ENCODE results near the gene MRM2.
A peak's percentile ranks its signal among the peaks of the same experiment; 100 is the strongest.

The MRM2 gene

GRCh38 chr7:2220030-2220429, 22.0 kb downstream of the MRM2 start:
- DNase-seq = no peak

DNA sequence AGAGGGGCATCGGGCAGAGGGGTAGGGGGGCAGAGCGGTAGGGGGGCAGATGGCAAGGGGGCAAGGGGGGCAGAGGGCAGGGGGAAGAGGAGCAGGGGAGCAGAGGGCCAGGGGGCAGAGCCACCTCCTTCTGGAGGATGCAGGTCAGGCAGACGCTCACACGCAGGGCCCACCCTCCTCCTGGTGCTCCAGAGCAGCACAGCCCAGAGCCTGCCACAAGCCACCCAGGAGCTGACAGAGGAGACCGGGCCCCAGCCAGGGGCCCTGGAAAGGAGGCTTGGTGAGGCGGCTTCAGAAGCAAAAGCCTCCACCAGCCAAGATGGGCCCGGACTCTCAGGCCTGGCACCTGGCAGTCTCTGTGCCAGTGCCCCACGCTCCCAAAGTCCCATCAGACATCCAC, 22.4 kb downstream of the MRM2 start:
- no peak for DNase-seq

GRCh38 chr7:2219136-2219535, 22.9 kb downstream of the MRM2 start:
- no peak for DNase-seq

- DNase-seq = no peak
Measured at GRCh38 chr7:2218444-2218785, 23.6 kb downstream of the MRM2 start.

DNA sequence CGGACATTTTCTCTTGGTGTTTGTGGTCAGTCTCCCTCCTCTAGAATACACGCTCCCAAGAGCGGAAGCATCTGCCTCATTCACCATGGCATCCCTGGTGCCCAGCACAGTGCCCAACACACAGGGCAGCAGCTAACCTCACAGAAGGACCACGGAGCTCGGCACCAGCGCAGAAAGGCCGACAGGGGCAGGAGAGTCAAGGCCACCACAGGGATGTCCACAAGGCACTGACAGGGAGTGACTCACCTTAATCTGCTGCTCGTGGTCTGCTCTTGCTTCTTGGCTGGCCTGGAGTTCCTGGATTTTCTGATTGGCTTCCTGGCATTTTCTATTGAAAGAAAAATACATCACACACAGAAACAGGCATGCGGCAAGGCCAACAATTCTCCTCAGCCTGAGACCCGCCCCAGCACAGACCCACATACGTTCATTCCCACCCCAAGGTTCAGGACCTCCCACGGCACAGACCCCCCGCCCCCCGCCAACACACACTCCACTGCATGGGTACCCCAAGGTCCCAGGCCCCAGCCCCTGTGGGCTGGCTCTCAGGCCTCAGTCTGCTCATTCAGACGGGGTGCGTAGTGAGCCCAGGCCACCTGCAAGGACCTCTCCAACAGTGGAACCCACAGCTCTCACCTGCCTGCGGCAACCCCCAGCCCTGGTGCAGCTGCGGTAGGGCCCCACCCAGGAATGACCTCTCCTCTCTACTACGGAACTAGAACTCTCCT, 24.1 kb downstream of the MRM2 start:
- no peak for DNase-seq

GRCh38 chr7:2217206-2217605, 24.8 kb downstream of the MRM2 start:
- DNase-seq = no peak

- no peak for DNase-seq
Measured at GRCh38 chr7:2215851-2216250, 26.2 kb downstream of the MRM2 start.

- DNase-seq = no peak
Measured at GRCh38 chr7:2214636-2215035, 27.4 kb downstream of the MRM2 start.

DNA sequence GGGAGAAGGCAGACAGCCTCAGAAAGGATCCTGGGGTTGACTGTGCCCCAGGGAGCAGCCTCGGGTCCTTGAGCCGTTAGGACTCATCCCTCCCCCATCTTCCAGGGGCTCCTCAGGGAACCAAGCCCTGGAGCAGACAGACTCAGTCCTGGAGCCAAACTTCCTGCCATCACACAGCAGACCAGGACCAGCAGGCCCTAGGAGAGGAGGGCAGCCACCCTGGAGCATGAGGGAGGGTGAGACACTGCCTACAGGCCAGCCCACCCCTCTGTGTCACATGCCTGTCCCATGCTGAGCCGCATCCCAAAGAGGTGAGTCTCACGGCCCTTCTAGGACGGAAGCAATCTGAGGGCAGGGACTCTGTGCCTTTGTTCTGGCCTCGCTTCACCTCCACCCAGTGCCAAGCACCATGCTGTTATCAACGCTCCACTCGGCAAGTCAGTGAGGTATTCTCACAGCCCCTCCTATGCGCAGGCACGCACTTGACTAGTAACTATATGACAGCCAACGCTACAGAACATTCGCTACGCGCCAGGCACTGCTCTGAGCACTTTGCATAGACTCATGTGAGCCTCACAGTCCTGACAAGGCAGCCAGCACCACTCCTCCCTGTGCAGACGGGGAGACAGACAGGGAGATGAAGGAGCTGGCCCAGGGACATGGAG, 28.3 kb downstream of the MRM2 start:
- no peak for DNase-seq

GRCh38 chr7:2212906-2213305, 29.1 kb downstream of the MRM2 start:
- no peak for DNase-seq

DNA sequence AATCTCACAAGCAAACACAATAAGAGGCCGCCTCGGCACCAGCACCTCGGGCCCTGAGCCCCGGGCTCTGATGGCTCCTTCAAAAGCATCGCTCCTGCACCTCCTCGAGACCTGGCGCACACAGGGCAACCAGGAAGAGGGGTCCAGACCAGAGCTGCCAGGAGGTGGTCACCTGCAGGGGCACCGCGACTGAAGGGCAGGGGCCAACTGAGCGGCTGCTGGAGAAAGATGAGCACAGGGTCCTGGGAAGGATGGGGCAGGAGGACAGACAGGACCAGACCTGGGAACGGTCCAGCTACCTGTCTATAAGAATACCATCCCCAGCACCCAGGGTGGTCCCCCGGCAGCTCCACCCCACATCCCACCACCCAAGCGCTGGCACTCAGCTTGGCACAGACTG, 30.1 kb downstream of the MRM2 start:
- no peak for DNase-seq

DNA sequence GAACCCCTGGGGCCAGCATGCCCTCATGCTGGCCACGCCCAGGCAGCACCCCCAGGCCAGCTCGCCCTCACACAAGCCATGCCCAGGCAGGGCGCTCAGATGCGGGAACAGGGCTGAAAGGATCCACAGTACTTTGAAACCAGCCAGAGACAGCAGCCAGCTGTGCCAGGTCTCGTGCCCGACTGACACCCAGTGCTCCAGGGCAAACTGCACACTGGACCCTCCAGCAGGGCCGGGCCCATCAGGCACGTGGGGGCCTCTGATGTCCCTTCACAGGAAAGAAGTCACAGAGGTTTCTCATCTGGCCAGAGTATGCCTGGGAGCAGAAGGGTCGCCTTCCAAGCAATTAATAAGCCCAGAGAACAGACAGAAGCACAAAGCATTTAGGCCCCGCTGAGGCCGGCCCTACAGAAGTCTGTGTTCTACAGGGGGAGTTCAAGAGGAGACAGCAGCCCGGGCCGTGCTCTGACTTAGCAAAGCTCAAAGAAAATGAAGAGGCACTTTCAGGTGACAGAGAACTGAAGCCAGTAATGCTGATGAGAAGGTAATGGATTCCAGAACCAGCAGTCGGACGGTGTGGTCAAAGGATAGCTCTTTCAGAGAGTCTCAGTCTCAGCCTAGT, 30.6 kb downstream of the MRM2 start:
- no peak for DNase-seq

DNA sequence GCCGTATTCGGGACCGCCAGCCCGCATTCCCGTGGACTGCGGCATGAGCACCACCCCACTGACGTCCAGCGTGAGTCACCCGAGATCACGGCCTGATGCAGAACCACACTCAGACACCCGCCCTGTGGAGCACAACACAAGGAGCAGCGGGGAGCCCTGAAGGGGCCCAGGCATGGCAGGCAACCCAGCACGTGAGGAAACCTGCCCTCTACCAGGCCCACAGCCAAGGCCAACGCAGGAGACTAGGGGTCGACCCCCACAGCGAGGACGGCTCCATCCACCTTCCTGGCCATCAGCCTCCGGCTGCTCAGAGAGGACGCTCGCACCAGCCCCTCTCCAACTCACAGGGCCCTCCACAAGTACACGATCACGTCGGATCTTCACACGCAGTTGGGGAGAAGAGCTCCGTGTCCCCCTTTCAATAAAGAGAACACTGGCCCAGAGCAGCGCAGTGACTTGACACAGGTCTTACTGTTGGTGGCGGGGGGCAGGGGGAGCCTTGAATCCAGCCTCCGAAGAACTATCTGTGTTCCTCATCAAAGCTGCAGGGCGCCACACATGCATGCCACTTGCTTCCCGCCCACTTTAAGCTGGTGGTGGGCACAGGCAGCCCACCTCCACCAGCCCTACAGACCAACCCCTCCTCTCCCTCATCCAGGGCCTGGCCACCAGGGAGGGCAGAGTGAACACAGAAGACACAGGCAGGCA, 31.3 kb downstream of the MRM2 start:
- DNase-seq = no peak

DNA sequence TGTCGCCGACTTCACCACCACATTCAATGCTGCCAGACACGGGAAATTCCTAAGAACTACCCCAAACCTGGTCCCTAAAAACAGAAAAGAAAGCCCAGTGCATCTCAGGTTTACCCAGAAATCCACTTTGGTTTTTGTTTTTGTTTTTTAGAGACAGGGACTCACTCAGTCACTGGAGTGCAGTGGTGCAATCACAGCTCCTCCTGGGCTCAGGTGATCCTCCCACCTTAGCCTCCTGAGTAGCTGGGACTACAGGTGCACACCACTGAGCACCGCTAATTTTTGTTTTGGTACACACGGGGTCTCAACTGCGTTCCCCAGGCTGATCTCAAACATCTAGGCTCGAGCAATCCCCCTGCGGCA, 32.1 kb downstream of the MRM2 start:
- no peak for DNase-seq

DNA sequence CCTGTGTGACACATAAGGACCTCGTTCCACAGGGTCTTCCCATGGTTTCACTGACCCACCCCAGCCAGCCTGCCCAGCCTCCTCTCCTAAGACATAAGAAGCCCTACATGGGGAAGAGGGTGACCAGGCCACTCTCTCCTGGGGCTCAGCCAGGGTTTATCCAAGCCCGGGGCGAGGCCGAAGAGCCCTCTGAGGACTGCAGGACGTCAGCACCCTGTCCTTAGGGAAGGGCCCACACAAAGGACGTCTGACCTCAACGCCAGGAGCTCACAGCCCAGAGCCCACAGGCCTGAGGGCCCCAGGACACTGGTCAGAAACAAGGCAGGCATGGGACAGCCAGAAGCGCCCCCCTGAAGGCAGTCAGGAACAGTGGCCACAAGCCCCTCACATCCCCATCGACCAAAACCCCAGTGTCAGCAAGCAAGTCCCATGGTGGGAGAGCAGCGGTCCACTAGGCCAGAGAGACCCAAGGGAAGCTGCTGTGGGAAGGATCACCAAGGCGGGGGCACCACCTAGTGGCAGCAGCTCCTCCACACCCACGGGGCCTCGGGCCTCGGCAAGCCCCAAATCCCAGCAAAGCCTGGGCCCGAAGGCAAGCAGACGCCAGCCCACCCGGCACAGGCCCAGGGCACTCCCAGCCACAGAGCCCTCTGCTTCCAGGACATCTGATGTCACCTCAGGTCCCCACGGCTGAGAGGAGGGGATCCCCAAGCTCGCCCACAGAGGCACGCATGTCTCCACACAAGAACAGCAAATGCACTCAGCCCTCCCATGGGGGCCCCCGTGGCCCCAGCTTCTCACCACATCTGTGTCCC, 32.7 kb downstream of the MRM2 start:
- DNase-seq = no peak

DNA sequence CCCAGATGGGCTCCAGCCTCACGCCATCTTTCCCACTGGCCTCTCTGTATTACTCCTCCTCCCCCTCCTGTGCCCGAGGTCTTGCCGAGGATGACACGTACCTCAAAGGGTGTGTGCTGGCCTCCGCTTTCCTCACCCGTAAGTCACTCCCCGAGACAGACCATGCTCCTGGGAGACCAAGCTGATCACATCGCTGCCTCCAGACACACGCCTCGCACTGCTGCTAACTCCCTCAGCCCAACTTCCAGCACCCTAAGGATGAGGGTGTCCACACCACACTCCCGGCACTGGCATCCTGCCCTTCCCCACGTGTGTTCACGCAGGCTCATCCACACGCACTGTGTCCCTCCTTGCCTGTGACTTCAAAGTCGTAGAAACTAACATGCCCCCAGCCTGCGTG, 33.3 kb downstream of the MRM2 start:
- DNase-seq = no peak

DNA sequence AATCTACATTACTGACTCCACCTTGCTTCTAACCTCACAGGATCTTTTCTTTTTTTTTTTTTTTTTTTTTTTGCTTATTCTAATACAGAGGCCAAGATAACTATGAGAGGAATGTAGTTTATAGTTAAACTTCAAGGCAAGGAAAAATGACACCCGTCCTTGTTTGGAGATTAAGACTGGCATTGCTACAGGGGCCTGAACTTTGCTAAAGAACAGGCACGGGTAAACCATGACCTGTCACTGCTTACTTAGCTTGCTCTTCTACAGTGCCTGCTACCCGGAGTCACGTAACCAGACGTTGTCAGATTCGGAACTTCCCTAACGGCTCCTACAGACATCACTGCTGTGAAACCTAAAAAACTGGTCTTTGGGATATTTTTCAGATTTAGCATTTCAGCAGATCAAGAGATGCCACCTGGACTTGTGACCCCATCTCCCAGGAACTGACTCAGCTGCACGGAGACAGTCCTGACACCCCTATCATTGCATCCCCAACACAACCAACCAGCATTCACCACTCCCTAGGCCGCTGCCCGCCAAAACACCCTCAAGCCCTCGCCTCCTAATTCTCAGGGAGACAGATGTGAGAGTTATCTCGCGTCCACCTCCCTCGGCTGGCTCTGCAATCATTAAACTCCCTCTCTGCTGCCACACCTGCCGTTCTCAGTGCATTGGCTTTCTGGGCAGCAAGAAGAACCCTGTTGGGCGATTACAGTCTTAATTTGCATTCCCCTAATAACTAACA, 36.8 kb downstream of the MRM2 start:
- DNase-seq = no peak

DNA sequence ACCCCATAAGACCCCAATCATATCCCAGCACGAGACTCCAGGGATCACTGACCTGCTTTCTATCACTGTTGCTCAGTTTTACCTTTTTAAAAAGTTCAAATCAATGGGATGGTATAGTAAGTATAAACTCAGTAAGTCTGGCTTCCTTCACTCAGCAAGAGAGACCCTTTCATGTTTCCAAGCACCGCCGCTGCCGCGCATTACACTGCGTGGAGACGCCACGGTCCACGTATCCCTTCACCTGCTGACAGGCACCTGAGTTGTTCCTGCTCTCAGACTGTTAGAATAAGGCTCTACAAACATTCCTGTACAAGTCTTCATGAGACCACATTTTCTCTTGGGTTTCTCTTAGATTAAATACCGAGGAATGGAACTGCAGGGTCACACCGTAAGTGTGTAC, 37.6 kb downstream of the MRM2 start:
- DNase-seq = no peak

DNA sequence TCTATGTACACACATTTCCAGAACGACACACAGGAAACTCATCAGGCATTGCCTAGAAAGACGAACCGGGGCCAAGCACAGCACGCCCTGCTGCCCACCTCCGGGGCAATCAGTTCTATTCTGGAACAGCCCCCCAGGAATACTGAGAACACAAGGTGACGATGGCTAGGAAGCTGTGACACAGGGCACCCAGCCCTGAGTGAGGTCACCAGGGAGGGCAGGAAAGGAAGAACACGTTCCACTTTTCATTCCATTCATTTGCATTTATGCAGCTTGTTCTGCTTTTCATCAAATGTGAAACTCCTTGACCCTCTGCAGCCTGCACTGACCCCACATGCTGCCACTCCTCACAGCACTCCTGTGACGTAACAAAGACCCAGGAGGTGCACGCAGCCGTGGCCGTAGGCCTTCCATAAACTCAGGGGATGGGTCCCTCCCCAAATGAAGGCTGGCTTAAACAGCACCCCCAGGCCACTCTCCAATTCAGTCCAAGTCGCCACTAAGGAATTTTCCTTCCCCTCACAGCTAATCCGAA, 38.2 kb downstream of the MRM2 start:
- DNase-seq = no peak

- DNase-seq = peak; percentile 34
Measured at GRCh38 chr7:2202901-2203765, 38.9 kb downstream of the MRM2 start.

- no peak for DNase-seq
Measured at GRCh38 chr7:2202361-2202761, 39.6 kb downstream of the MRM2 start.

All from DMS79 treated with DMSO at 0.1 percent for 48 hours (cell line).